Activated effector memory CD4-positive, alpha-beta T cell treated with Interleukin-2 at 50 U/mL for 16 hours (primary cell): ENCODE measurements around the gene TFF3.

Source experiments
- DNase-seq: peaks from one replicate; pipeline ENCODE4 v3.0.0-alpha.2; 2020

The TFF3 gene

GRCh38 chr21:42286416-42286815 is 28.8 kb downstream of the TFF3 start:
- no peak for DNase-seq

GRCh38 chr21:42285569-42286245 is 29.5 kb downstream of the TFF3 start:
- no peak for DNase-seq

- no peak for DNase-seq
These were observed 32.5 kb downstream of the TFF3 start for GRCh38 chr21:42282715-42283114.

GRCh38 chr21:42282021-42282420 is 33.2 kb downstream of the TFF3 start:
- no peak for DNase-seq

GRCh38 chr21:42281181-42281680 is 34.0 kb downstream of the TFF3 start:
- DNase-seq: no peak

- no peak for DNase-seq
These were observed 34.6 kb downstream of the TFF3 start for GRCh38 chr21:42280356-42281180.

GRCh38 chr21:42279888-42280287 is 35.3 kb downstream of the TFF3 start:
- no peak for DNase-seq

GRCh38 chr21:42279341-42279871 is 35.8 kb downstream of the TFF3 start:
- DNase-seq: no peak

GRCh38 chr21:42278451-42279149 is 36.6 kb downstream of the TFF3 start:
- DNase-seq: no peak

GRCh38 chr21:42277593-42277992 is 37.6 kb downstream of the TFF3 start:
- no peak for DNase-seq

- DNase-seq: no peak
These were observed 38.6 kb downstream of the TFF3 start for GRCh38 chr21:42276526-42277154.

- DNase-seq: no peak
These were observed 39.1 kb downstream of the TFF3 start for GRCh38 chr21:42276076-42276475.

- no peak for DNase-seq
These were observed 42.1 kb downstream of the TFF3 start for GRCh38 chr21:42272984-42273600.

- DNase-seq: no peak
These were observed 42.9 kb downstream of the TFF3 start for GRCh38 chr21:42272109-42272962.

GRCh38 chr21:42271065-42271464 is 44.1 kb downstream of the TFF3 start:
- DNase-seq: no peak

GRCh38 chr21:42269386-42269785 is 45.8 kb downstream of the TFF3 start:
- DNase-seq: no peak

GRCh38 chr21:42266971-42267556 is 48.1 kb downstream of the TFF3 start:
- no peak for DNase-seq

GRCh38 chr21:42265231-42265812 is 49.9 kb downstream of the TFF3 start:
- DNase-seq: no peak

- no peak for DNase-seq
These were observed 50.7 kb downstream of the TFF3 start for GRCh38 chr21:42264245-42265195.
